HL-60/S4 (cell line): ENCODE measurements around the gene NUDCD3.

Experiments used
- in situ Hi-C: fragments of 300-500 bp; cut with MboI; formaldehyde crosslinking; loops from 2 replicates; pipeline ENCODE4 v1.14.3; 2022; ENCODE audit warnings: low sequenced_read_pairs

The NUDCD3 gene

GRCh38 chr7:44374007-44374763 is 116.3 kb downstream of the NUDCD3 start:
- in situ Hi-C loops, result no loop called here

GRCh38 chr7:44373418-44373740 is 117.1 kb downstream of the NUDCD3 start:
- in situ Hi-C loops, result no loop called here

- in situ Hi-C loops, result no loop called here
These were observed 117.7 kb downstream of the NUDCD3 start for GRCh38 chr7:44372560-44373417.

- in situ Hi-C loops, result no loop called here
These were observed 121.6 kb downstream of the NUDCD3 start for GRCh38 chr7:44368885-44369284.

GRCh38 chr7:44368455-44368854 is 122.0 kb downstream of the NUDCD3 start:
- in situ Hi-C loops, result no loop called here

- in situ Hi-C loops, result no loop called here
These were observed 122.9 kb downstream of the NUDCD3 start for GRCh38 chr7:44367475-44368043.

DNA sequence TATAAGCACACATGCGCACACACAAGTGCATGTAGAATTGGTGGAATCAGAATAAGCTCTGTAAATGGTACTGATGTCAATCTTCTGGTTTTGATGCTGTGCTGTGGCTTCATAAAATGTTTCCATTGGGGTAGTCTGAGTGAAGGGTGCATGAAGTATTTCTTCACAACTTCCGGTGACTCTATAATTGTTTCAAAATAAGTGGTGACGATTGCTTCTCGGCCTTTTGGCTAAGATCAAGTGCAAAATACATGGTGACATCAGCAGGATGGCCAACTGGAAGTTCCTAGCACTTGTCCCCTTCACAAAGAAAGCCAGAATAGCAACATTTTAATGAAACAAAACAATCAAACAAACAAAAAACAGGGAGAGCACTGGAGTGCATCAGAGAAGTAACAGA is 123.5 kb downstream of the NUDCD3 start:
- in situ Hi-C loops, result no loop called here

- in situ Hi-C loops, result no loop called here
These were observed 136.8 kb downstream of the NUDCD3 start for GRCh38 chr7:44353668-44354067.

DNA sequence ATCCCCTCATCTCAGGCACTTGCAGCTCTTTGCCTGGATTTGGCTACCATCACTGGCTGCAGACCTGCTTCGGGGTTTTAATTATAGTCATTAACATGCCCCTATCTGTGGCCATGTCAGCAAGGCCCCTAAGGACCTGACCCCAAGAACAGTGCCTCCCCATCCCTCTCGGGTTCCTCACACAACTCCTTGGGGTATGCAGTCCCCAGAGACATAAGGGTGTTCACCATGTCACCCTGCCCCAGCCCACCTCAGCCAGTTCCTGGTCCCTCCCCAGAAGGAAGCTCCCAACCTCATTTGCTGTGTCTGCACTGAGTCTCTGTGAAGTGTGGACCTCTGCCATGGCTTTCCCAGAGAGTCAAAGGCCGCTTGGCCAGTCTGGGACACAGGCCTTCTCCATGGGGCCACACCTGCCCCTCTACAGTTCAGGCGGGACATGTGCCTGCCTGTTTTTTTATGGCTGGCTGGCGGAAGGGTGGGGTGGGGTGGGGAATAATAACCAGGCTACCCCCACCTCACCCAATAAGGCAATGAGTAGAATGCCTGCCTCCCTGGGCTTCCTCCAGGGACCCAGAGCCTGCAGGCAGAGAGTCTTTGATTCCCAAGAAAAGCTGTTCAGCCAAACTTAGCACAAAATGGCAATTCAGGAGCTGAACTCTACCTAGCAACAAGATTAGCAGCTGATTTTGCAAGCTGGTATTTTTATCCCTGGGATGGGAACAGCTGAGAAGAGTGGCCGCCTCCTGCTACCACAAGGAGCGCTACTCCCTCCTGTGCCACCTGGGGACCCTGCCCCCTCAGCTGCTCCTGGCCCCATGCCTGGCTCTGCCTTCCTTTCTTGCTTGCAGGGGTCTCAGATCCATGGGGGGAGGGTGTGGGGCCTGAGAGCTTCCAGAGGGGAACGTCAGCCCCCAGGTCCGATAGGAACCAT is 141.3 kb downstream of the NUDCD3 start:
- in situ Hi-C loops, result no loop called here

- in situ Hi-C loops, result no loop called here
These were observed 142.2 kb downstream of the NUDCD3 start for GRCh38 chr7:44348300-44348699.

DNA sequence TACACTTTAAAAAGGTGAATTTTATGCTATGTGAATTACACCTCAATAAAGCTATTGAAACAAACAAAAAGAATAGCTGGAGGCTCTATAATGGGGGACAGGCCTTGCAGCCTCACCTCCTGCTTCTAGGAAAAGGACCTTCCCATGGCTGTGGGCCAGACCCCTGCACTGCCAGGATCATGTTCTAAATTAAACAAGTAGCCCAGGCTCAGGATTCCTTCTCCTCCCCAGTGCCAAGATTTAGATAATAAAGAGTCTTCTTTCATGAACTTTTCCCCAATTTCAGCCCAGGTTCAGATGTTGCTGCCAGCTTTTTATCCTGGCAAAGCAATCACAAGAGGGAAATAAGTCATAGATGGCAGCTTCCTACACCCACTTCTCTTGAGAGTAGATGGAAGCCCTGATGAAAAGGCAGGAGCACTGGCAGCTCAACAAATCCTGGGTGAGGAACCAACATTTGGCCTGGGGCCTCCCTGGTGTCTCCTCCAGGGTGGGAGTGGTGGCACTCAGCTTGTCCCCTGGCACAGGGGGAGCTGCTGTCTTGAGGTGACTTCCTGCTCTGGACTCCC is 142.8 kb downstream of the NUDCD3 start:
- in situ Hi-C loops, result no loop called here

DNA sequence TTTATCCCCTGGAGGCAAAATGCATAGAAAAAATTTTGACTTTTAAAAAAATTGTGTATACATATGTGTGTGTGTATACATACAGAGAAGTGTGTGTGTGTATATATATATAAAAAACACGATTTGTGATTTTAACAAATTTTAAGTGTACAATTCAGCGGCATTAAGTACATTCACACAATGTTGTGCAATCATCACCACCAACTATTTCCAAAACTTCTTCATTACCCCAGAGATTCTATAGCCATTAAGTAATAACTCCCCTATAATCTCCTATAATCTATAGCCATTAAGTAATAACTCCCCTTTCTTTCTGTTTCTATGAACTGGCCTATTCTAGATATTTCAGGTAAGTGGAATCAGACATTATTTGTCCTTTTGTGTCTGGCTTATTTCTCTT is 144.4 kb downstream of the NUDCD3 start:
- in situ Hi-C loops, result no loop called here

DNA sequence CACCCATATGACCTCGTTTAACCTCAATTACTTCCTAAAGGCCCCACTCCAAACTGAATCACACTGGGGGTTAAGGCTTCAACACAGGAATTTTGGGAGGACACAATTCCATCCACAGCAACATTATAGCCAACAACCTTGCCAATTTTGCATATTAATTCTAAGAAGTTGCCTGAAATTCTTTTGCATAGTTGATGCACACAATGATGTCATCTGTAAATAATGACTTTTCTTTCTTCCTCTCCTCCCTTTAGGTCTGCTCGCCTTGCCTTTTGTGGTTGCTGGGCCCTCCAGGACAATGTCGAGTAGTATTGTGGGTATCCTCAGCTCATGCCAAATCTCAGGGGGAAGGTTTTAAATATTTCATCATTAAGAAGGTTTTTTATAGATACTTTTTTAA is 149.1 kb downstream of the NUDCD3 start:
- in situ Hi-C loops, result no loop called here

- in situ Hi-C loops, result no loop called here
These were observed 151.9 kb downstream of the NUDCD3 start for GRCh38 chr7:44338600-44338999.

DNA sequence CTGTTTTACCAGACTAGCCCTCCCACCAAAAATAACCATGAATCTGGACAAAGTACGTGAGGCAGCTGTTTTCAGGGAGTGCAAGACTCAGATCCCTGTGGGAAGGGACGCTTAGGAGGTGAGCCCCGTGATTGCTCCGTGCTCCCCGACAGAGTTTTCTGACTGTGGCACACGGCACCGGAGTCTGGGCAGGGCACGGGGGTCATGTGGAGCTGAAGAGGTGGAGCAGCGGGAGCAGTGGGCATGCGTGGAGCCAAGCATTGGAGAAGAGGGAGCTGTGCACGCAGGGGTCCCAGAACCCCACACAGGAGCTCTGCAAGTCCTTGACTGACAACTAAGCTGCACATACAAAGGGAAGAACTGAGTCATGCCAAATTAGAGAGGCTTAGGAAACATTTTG is 154.0 kb downstream of the NUDCD3 start:
- in situ Hi-C loops, result no loop called here

- in situ Hi-C loops, result no loop called here
These were observed 155.3 kb downstream of the NUDCD3 start for GRCh38 chr7:44335184-44335583.

- in situ Hi-C loops, result no loop called here
These were observed 155.7 kb downstream of the NUDCD3 start for GRCh38 chr7:44334734-44335097.

DNA sequence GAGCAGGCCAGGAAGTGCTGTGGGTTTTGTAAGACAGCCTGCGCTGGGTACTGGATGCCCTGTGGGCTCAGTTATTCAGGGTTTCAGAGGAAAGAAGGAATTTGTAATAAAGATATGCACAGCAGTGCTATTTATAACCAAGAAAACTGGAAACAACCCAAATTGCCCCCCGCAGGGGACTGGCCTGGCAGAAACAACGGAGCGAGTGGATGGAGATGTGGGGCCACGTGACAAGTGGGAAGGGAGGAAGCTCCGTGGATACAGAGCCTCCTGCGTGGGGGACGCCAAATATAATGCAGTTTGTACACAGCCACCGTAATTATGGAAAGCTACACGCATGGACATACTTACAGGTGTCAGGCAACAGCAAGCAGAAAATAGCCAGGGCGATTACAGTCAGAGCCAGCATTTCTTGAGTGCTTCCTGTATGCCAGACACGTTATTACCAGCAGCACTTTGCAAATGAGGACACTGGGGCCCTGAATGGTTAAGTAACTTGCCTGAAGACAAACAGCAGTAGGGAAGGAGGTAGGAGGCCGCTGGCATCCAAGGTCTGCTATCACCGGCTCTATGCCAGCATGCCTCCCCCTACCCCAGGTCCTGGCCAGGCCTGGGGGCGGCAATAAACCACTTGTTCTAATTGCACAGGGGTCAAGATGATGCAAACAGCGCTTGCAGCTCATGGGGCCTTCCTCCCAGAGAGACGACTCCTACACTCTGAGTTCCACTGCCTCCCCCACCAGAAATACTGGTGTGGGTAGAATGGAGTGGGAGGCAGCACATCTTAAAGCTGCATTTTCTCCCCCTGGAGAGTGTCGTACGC is 156.3 kb downstream of the NUDCD3 start:
- in situ Hi-C loops, result no loop called here

DNA sequence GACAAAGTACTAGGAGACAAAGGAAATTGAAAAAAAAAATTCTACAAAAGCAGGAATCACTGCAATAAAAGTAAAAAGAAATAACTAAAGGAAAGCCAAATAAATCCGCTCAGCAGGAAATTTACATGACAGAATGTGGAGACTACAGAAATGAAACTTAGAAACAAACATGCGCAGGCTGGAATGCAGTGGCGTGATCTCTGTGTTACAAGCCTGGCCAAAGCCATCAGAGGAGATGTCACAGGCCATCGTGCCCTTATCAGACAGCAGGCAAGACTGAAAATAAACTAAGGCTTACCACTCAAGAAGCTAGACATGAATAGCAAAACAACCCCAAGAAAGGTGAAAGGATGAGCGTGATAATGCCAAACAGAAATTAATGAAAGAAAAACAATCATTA is 158.8 kb downstream of the NUDCD3 start:
- in situ Hi-C loops, result no loop called here

DNA sequence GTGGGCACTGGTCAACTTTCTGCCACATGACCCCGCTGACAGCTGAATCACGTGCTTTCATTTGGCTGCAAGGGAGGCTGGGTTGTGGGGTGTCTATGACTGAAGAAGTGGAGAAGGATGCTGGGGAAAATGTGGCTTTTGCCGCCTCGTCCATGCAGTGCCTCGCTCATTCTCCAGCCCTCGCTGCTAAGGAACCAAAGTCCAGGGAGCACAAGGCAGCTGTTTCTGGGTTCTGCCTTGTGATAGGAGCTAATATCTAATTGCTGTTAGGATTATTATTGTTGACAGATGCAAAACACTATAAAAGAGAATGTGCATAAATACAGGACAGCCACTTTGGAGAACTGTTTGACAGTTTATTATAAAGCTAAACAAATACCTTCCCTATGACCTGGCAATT is 160.1 kb downstream of the NUDCD3 start:
- in situ Hi-C loops, result no loop called here
